PC-9 (cell line): ENCODE results near the gene PDE4D. TPM values are rescaled to one million over a fixed set of nuclear protein-coding genes. Genes with fewer than 3 reads are reported as not detected.

ENCODE experiments used
- BruUV-seq: library from RNA; stranded (reverse); fragments of 400-500 nt; replicated peaks from 2 replicates; lab custom pipeline; 2021; lab: Mats Ljungman, UMichigan
- CTCF ChIA-PET: fragments of 300-600 bp; sonication (Branson Sonifier 250); formaldehyde crosslinking; loops from one replicate; lab custom pipeline; 2022; ENCODE audit warnings: antibody characterized with exemption; lab: Charles Lee
- POLR2A ChIA-PET: fragments of 300-600 bp; sonication (Branson Sonifier 250); formaldehyde crosslinking; loops from one replicate; lab custom pipeline; 2022; ENCODE audit warnings: antibody characterized with exemption; ENCODE audit not compliant: unreplicated experiment; lab: Charles Lee
- DNase-seq, 2 experiments: peaks; one replicate each; pipeline versions ENCODE4 v3.0.0 to v3.0.0-alpha.2; 2015 to 2022; ENCODE audit warnings: mixed read lengths in 1 of 2
- H2AFZ ChIP-seq: fragments of 200-600 bp; sonication (generic); 2 replicates; pipeline ENCODE4 v1.8.1; 2017; ENCODE audit warnings: antibody characterized with exemption
- H3F3A ChIP-seq: fragments of 200-600 bp; sonication (generic); 2 replicates; pipeline ENCODE4 v1.8.1; 2017; ENCODE audit warnings: antibody characterized with exemption, mild to moderate bottlenecking, low read depth; ENCODE audit not compliant: insufficient read depth
- H3K27ac ChIP-seq: fragments of 200-600 bp; sonication (generic); 2 replicates; pipeline ENCODE4 v1.6.1; 2016; ENCODE audit warnings: mixed run types
- H3K27me3 ChIP-seq: fragments of 200-600 bp; sonication (generic); 2 replicates; pipeline ENCODE4 v1.6.1; 2016; ENCODE audit warnings: low read depth, mixed run types; ENCODE audit not compliant: insufficient read depth
- H3K36me3 ChIP-seq: fragments of 200-600 bp; sonication (generic); 2 replicates; pipeline ENCODE4 v1.6.1; 2016; ENCODE audit warnings: low read depth, mixed run types
- H3K4me1 ChIP-seq: fragments of 200-600 bp; sonication (generic); replicated peaks from 2 replicates; pipeline ENCODE4 v1.6.1; 2016; ENCODE audit warnings: mixed run types; ENCODE audit not compliant: insufficient read depth
- H3K4me2 ChIP-seq: fragments of 200-600 bp; sonication (generic); 2 replicates; pipeline ENCODE4 v1.6.1; 2017; ENCODE audit warnings: mixed run types
- H3K4me3 ChIP-seq: fragments of 200-600 bp; sonication (generic); 2 replicates; pipeline ENCODE4 v1.6.1; 2016; ENCODE audit warnings: mixed run types
- H3K79me2 ChIP-seq: fragments of 200-600 bp; sonication (generic); 2 replicates; pipeline ENCODE4 v1.6.1; 2017; ENCODE audit warnings: low read depth, mixed run types
- H3K9me2 ChIP-seq: fragments of 200-600 bp; sonication (generic); 2 replicates; pipeline ENCODE4 v1.8.1; 2017; ENCODE audit warnings: mild to moderate bottlenecking; ENCODE audit not compliant: insufficient read depth
- H3K9me3 ChIP-seq: fragments of 200-600 bp; sonication (generic); 2 replicates; pipeline ENCODE4 v1.8.1; 2016; ENCODE audit warnings: low read depth; ENCODE audit not compliant: insufficient read depth
- H4K20me1 ChIP-seq: fragments of 200-600 bp; sonication (generic); 2 replicates; pipeline ENCODE4 v1.8.1; 2017; ENCODE audit not compliant: insufficient read depth
- EZH2 ChIP-seq: fragments of 200-600 bp; sonication (generic); IDR thresholded peaks from 2 replicates; pipeline ENCODE4 v1.8.0; 2017; ENCODE audit warnings: antibody characterized with exemption, low read depth
- intact Hi-C: fragments of 100-400 bp; cut with micrococcal nuclease; formaldehyde crosslinking; loops from one replicate; pipeline ENCODE4 v1.10.0; 2022; ENCODE audit not compliant: unreplicated experiment
- total RNA-seq: library from RNA; stranded (reverse); gene quantifications from 2 replicates; pipeline ENCODE4 v1.2.3, GENCODE V29; 2021
- TF ChIP-seq, protein P1 (sequence below): fragments of 200-600 bp; sonication (generic); conservative IDR thresholded peaks from 2 replicates; pipeline ENCODE4 v1.6.1; 2017; ENCODE audit warnings: mixed run types, antibody characterized with exemption, mild to moderate bottlenecking, moderate library complexity

PDE4D gene
- total RNA-seq, 1 experiment from 2014 or later, result 9.8 TPM

DNA sequence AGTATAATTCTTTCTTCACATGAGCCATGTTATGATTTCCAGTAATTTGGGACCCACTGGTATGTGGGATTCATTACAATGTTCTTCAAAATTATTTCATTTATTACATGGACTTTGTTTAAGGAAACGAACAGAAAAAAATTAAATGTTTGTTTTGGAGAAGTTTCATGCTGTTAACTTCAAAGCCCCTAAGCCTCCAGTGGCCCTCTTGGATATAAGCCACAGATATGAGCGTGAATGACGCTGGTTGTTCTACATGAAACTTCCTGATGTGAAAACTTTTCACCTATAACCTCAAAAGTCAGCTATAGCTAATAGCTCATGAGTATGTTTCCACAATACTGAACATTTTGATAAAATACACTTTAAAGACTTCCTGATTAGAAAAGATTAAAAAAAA, 334.2 kb downstream of the PDE4D start:
- Histone ChIP-seq H3K4me1 (peaks cover 33% of the 10 kb centered on the region), H3K36me3 (peaks cover 15% of the 10 kb centered on the region), H3K27ac (no peak overlapping the region), H3K9me2 (peaks cover 4% of the 10 kb centered on the region; the same call in 1 of the 2 replicates), H3F3A (peaks cover 30% of the 10 kb centered on the region), H3K79me2 (no peaks in the 10 kb centered on the region), H3K4me3 (no peak overlapping the region), H3K9me3 (peaks cover 14% of the 10 kb centered on the region), H2AFZ (no peak overlapping the region), H3K4me2 (no peak overlapping the region), H4K20me1 (no peaks in the 10 kb centered on the region), H3K27me3 (no peaks in the 10 kb centered on the region)
- TF ChIP-seq, protein P1, sequence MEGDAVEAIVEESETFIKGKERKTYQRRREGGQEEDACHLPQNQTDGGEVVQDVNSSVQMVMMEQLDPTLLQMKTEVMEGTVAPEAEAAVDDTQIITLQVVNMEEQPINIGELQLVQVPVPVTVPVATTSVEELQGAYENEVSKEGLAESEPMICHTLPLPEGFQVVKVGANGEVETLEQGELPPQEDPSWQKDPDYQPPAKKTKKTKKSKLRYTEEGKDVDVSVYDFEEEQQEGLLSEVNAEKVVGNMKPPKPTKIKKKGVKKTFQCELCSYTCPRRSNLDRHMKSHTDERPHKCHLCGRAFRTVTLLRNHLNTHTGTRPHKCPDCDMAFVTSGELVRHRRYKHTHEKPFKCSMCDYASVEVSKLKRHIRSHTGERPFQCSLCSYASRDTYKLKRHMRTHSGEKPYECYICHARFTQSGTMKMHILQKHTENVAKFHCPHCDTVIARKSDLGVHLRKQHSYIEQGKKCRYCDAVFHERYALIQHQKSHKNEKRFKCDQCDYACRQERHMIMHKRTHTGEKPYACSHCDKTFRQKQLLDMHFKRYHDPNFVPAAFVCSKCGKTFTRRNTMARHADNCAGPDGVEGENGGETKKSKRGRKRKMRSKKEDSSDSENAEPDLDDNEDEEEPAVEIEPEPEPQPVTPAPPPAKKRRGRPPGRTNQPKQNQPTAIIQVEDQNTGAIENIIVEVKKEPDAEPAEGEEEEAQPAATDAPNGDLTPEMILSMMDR, result no peak
- intact Hi-C loops, result no loop called here
- no TSS peak for BruUV-seq
- POLR2A ChIA-PET, result no interaction called here
- no peak for DNase-seq
- CTCF ChIA-PET, result no interaction called here

- H3K79me2 ChIP-seq, result no peaks in the 10 kb centered on the region
- DNase-seq, result no peak
- H3K36me3 ChIP-seq, result peaks cover 15% of the 10 kb centered on the region
- CTCF ChIA-PET, result no interaction called here
- no TSS peak for BruUV-seq
- intact Hi-C loops, result no loop called here
- H3K4me2 ChIP-seq, result no peak overlapping the region
- H3K27me3 ChIP-seq, result no peaks in the 10 kb centered on the region
- no peak for TF ChIP-seq EZH2
- TF ChIP-seq, protein P1, result no peak
- no peak overlapping the region for H2AFZ ChIP-seq
- POLR2A ChIA-PET, result interaction anchor here (0.6 to 0.7 kb wide), 2 partner anchors 184 to 259 kb away, joined by 4 to 5 read pairs; no protein-coding TSS in a partner anchor
- H3K4me1 ChIP-seq, result peaks cover 25% of the 10 kb centered on the region
- peaks cover 21% of the 10 kb centered on the region for H3F3A ChIP-seq
- peaks cover 4% of the 10 kb centered on the region; the same call in 1 of the 2 replicates for H3K9me2 ChIP-seq
- H3K4me3 ChIP-seq, result no peak overlapping the region
- peaks cover 14% of the 10 kb centered on the region for H3K9me3 ChIP-seq
- H3K27ac ChIP-seq, result no peak overlapping the region
- no peaks in the 10 kb centered on the region for H4K20me1 ChIP-seq
Observed at GRCh38 chr5:59558501-59558900, 335.0 kb downstream of the PDE4D start.

GRCh38 chr5:59557572-59557971, 336.0 kb downstream of the PDE4D start:
- Histone ChIP-seq H4K20me1 (no peaks in the 10 kb centered on the region), H3K27ac (no peak overlapping the region), H3K4me1 (peaks cover 17% of the 10 kb centered on the region), H3K36me3 (peaks cover 15% of the 10 kb centered on the region), H3K9me2 (peaks cover 4% of the 10 kb centered on the region; the same call in 1 of the 2 replicates), H2AFZ (no peak overlapping the region), H3F3A (peaks cover 15% of the 10 kb centered on the region), H3K4me3 (no peak overlapping the region), H3K79me2 (no peaks in the 10 kb centered on the region), H3K9me3 (peaks cover 14% of the 10 kb centered on the region), H3K4me2 (no peak overlapping the region), H3K27me3 (no peaks in the 10 kb centered on the region)
- CTCF ChIA-PET, result interaction anchor here (0.6 kb wide), 1 partner anchor 221 kb away, joined by 3 read pairs; no protein-coding TSS in a partner anchor
- DNase-seq, result no peak
- no TSS peak for BruUV-seq
- TF ChIP-seq, protein P1, result no peak
- TF ChIP-seq EZH2, result no peak
- POLR2A ChIA-PET, result interaction anchor here (0.7 kb wide), 1 partner anchor 183 kb away, joined by 5 read pairs; no protein-coding TSS in a partner anchor
- intact Hi-C loops, result no loop called here
